H1 (cell line): ENCODE measurements around the gene BAIAP2L2. TPM values are rescaled to one million over a fixed set of nuclear protein-coding genes. Genes with fewer than 3 reads are reported as not detected.

Source experiments
- EZH2 ChIP-seq: fragments of 200-600 bp; sonication (generic); IDR thresholded peaks from 2 replicates; pipeline ENCODE4 v1.7.1; 2012; ENCODE audit warnings: low read depth, mild to moderate bottlenecking, moderate library complexity, low read length, inconsistent platforms; ENCODE audit not compliant: severe bottlenecking
- KDM4A ChIP-seq: IDR thresholded peaks from one replicate; pipeline ENCODE4 v1.7.1; 2012; ENCODE audit warnings: low read depth, mild to moderate bottlenecking, moderate library complexity, low read length, inconsistent platforms; ENCODE audit not compliant: severe bottlenecking
- MAX ChIP-seq: IDR thresholded peaks from 2 replicates; pipeline ENCODE4 v1.6.1; 2012; ENCODE audit warnings: inconsistent platforms
- RNF2 ChIP-seq: fragments of 200-900, 300-1000 bp; sonication (generic); IDR thresholded peaks from 2 replicates; pipeline ENCODE4 v1.7.1; 2016; ENCODE audit warnings: borderline replicate concordance, low read depth, mild to moderate bottlenecking, antibody characterized with exemption, low read length; ENCODE audit not compliant: poor library complexity, severe bottlenecking; ENCODE audit errors: missing control alignments
- SIRT6 ChIP-seq: IDR thresholded peaks from one replicate; pipeline ENCODE4 v1.7.1; 2012; ENCODE audit warnings: low read length, inconsistent platforms
- polyA plus RNA-seq, 7 experiments: library from polyadenylated mRNA; depleted of rRNA in 3 of 7; stranded (reverse) in 5 of 7; unstranded in 2 of 7; fragments of >200 nt in 5 of 7; fragments of 200-250 nt in 2 of 7; gene quantifications; 1 replicate in 5 of 7; 2 replicates in 1 of 7; 4 replicates in 1 of 7; pipeline versions ENCODE4 v1.2.1 to v1.2.3, GENCODE V29; 2011 to 2013; ENCODE audit warnings: missing spikeins in 2 of 7, mixed read lengths in 2 of 7
- total RNA-seq: library from RNA; stranded (reverse); fragmentation: NEBNext Ultra II Directional; extraction: Animal tissue kit (Norgen Biotek cat#: 25700); gene quantifications from 2 replicates; pipeline ENCODE4 v1.2.1, GENCODE V29; 2021

BAIAP2L2 gene
- total and polyA plus RNA-seq, 2 of the 8 experiments (the other 6 are each of a cell fraction or from before 2014, with no cell fraction given), result 5.4 to 10.0 TPM

- TF ChIP-seq RNF2, result no peak
- TF ChIP-seq MAX, result no peak
- no peak for TF ChIP-seq KDM4A
- no peak for TF ChIP-seq SIRT6
- TF ChIP-seq EZH2, result no peak
Measured at GRCh38 chr22:38122616-38123015, 12.1 kb upstream of the BAIAP2L2 start (continued).
